Small intestine (tissue), 7 donors: Measurements from ENCODE around the gene DNMT1. TPM values are rescaled to one million over a fixed set of nuclear protein-coding genes. Genes with fewer than 3 reads are reported as not detected.
A peak's percentile ranks its signal among the peaks of the same experiment; 100 is the strongest.
"Not testable (repeated sequence)": the region's sequence is repeated elsewhere in the genome, so short reads cannot be mapped to it uniquely, and the experiment has no call there.

Source experiments
- DNase-seq, 2 donors: peaks; one replicate each; pipeline versions ENCODE4 v3.0.0 to v3.0.0-alpha.2; 2013
- FAIRE-seq: peaks from 2 replicates; lab custom pipeline; 2012; peaks lifted over from hg19 to GRCh38; lab: Jason Lieb, UNC
- H3K27ac ChIP-seq, 3 donors: one replicate each; pipeline ENCODE4 v1.5.1; 2013; ENCODE audit warnings: low read length in 2 of 3, mild to moderate bottlenecking in 2 of 3, control low read depth in 1 of 3, inconsistent platforms in 1 of 3, low read depth in 1 of 3, moderate library complexity in 1 of 3
- H3K27me3 ChIP-seq, 3 donors: one replicate each; pipeline ENCODE4 v1.6.1; 2013; ENCODE audit warnings: low read length in 3 of 3, inconsistent platforms in 1 of 3; ENCODE audit not compliant: control insufficient read depth in 3 of 3, insufficient read depth in 3 of 3
- H3K36me3 ChIP-seq, 3 donors: one replicate each; pipeline ENCODE4 v1.6.1; 2013; ENCODE audit warnings: low read length in 3 of 3, inconsistent platforms in 1 of 3, low read depth in 1 of 3, mild to moderate bottlenecking in 1 of 3, moderate library complexity in 1 of 3; ENCODE audit not compliant: control insufficient read depth in 3 of 3, insufficient read depth in 2 of 3
- H3K4me1 ChIP-seq, 3 donors: one replicate each; pipeline ENCODE4 v1.6.1; 2013; ENCODE audit warnings: low read length in 2 of 3, inconsistent platforms in 1 of 3, low read depth in 1 of 3, mild to moderate bottlenecking in 1 of 3, moderate library complexity in 1 of 3; ENCODE audit not compliant: control insufficient read depth in 3 of 3, insufficient read depth in 2 of 3
- H3K4me3 ChIP-seq, 3 donors: one replicate each; pipeline ENCODE4 v1.5.1; 2013; ENCODE audit warnings: low read length in 3 of 3, control low read depth in 1 of 3, inconsistent platforms in 1 of 3, low read depth in 1 of 3, mild to moderate bottlenecking in 1 of 3, moderate library complexity in 1 of 3
- H3K9me3 ChIP-seq, 2 donors: one replicate each; pipeline ENCODE4 v1.6.1; 2013; ENCODE audit warnings: low read depth in 1 of 2, low read length in 1 of 2; ENCODE audit not compliant: control insufficient read depth in 2 of 2, insufficient read depth in 1 of 2
- WGBS, 3 donors: extraction: QIAGEN DNeasy Blood & Tissue Kit; methylation state at CpG; one replicate each; pipeline ENCODE4 v1.1.7; 2013; 5-methylcytosine and 5-hydroxymethylcytosine counted together
- polyA plus RNA-seq, 4 donors: library from polyadenylated mRNA; stranded (reverse) in 3 of 4; unstranded in 1 of 4; fragments of 200-250 nt in 3 of 4; fragments of 120-200 nt in 1 of 4; gene quantifications; one replicate each; pipeline versions ENCODE4 v1.2.1 to v1.2.3, GENCODE V29; 2013
- donor health status: healthy with polysubstance abuse.
- donor health status: control.
- donor health status: control.
- donor health status: Bipolar disorder and iron deficiency.
- donor health status: healthy.

Gene DNMT1
- polyA plus RNA-seq, 4 donors = 10.0 to 44.8 (median 22.9) TPM

- not testable (repeated sequence) for H3K27ac ChIP-seq
- 37 to 42% (median 39%) methylated on average over 11 of the region's 11 CpGs for WGBS, 3 donors
These were observed 4.3 kb upstream of the DNMT1 start for GRCh38 chr19:10198889-10199644.

GRCh38 chr19:10195199-10195519 is 406 bp upstream of the DNMT1 start:
- DNase-seq = no peak
- Histone ChIP-seq H3K4me1 (peaks cover 0 to 5% (median 3%) of the 10 kb centered on the region in 3 donors), H3K4me3 (peak overlapping the region; percentile 79 to 89 (median 84)), H3K27me3 (no peaks in the 10 kb centered on the region), H3K27ac (peak overlapping the region in 1 of 3 donors; percentile 91), H3K36me3 (peaks cover 0 to 12% (median 0%) of the 10 kb centered on the region in 3 donors), H3K9me3 (no peaks in the 10 kb centered on the region)
- 10 to 21% (median 20%) methylated on average over 6 of the region's 6 CpGs for WGBS, 3 donors
- FAIRE-seq = no peak

More at GRCh38 chr19:10198889-10199644, 4.3 kb upstream of the DNMT1 start:
- H3K36me3 ChIP-seq, H3K9me3 ChIP-seq, H3K4me3 ChIP-seq, H3K27me3 ChIP-seq, H3K4me1 ChIP-seq, FAIRE-seq: not testable (repeated sequence)
- peak; percentile 11 to 21 for DNase-seq

- FAIRE-seq = no peak
- H3K36me3 ChIP-seq = peaks cover 0 to 19% (median 0%) of the 10 kb centered on the region in 3 donors
- H3K27me3 ChIP-seq = no peaks in the 10 kb centered on the region
- H3K27ac ChIP-seq = peak overlapping the region; percentile 56 to 91 (median 65)
- peak overlapping the region; percentile 79 to 89 (median 84) for H3K4me3 ChIP-seq
- no peak for DNase-seq
- no peaks in the 10 kb centered on the region for H3K9me3 ChIP-seq
- WGBS, 3 donors = 0 to 1% (median 1%) methylated on average over 26 to 30 of the region's 30 CpGs
- H3K4me1 ChIP-seq = peaks cover 0 to 5% (median 3%) of the 10 kb centered on the region in 3 donors
These were observed 808 bp downstream of the DNMT1 start for GRCh38 chr19:10193790-10194499.

GRCh38 chr19:10192922-10193321 is 1.8 kb downstream of the DNMT1 start:
- 86 to 93% (median 89%) methylated on average over 6 of the region's 6 CpGs for WGBS, 3 donors
- Histone ChIP-seq H3K36me3 (peaks cover 0 to 20% (median 0%) of the 10 kb centered on the region in 3 donors), H3K4me1 (peaks cover 0 to 5% (median 3%) of the 10 kb centered on the region in 3 donors), H3K27me3 (no peaks in the 10 kb centered on the region), H3K27ac (no peak overlapping the region), H3K9me3 (no peaks in the 10 kb centered on the region), H3K4me3 (no peak overlapping the region)
- DNase-seq (no peak), FAIRE-seq (no peak)

GRCh38 chr19:10191347-10191746 is 3.4 kb downstream of the DNMT1 start:
- no peak for FAIRE-seq
- Histone ChIP-seq H3K4me3 (no peak overlapping the region), H3K4me1 (peaks cover 0 to 5% (median 3%) of the 10 kb centered on the region in 3 donors)

GRCh38 chr19:10190026-10190425 is 4.7 kb downstream of the DNMT1 start:
- Histone ChIP-seq H3K9me3 (no peaks in the 10 kb centered on the region), H3K4me3 (no peak overlapping the region), H3K27me3 (no peaks in the 10 kb centered on the region), H3K4me1 (peaks cover 0 to 5% (median 3%) of the 10 kb centered on the region in 3 donors), H3K36me3 (peaks cover 0 to 41% (median 0%) of the 10 kb centered on the region in 3 donors), H3K27ac (no peak overlapping the region)
- DNase-seq = no peak
- 90 to 97% (median 97%) methylated on average over 5 of the region's 5 CpGs for WGBS, 3 donors
- no peak for FAIRE-seq

More at GRCh38 chr19:10191347-10191746, 3.4 kb downstream of the DNMT1 start:
- Histone ChIP-seq H3K36me3 (peaks cover 0 to 31% (median 0%) of the 10 kb centered on the region in 3 donors), H3K9me3 (no peaks in the 10 kb centered on the region), H3K27ac (no peak overlapping the region), H3K27me3 (no peaks in the 10 kb centered on the region)
- DNase-seq = no peak
- WGBS, 3 donors = 81 to 93% (median 87%) methylated on average over 2 of the region's 2 CpGs

- H3K4me3 ChIP-seq = no peak overlapping the region
- no peaks in the 10 kb centered on the region for H3K9me3 ChIP-seq
- no peak for FAIRE-seq
- H3K27ac ChIP-seq = no peak overlapping the region
- no peak for DNase-seq
- H3K27me3 ChIP-seq = no peaks in the 10 kb centered on the region
- H3K36me3 ChIP-seq = peaks cover 0 to 44% (median 0%) of the 10 kb centered on the region in 3 donors
- 61 to 71% (median 69%) methylated on average over 5 of the region's 5 CpGs for WGBS, 3 donors
- H3K4me1 ChIP-seq = peaks cover 0 to 5% (median 3%) of the 10 kb centered on the region in 3 donors
These were observed 5.1 kb downstream of the DNMT1 start for GRCh38 chr19:10189616-10190015.

GRCh38 chr19:10187315-10187714 is 7.4 kb downstream of the DNMT1 start:
- no peak for FAIRE-seq
- 88 to 92% (median 91%) methylated on average over 11 of the region's 11 CpGs for WGBS, 3 donors
- no peak overlapping the region for H3K4me3 ChIP-seq
- H3K36me3 ChIP-seq = peaks cover 0 to 55% (median 0%) of the 10 kb centered on the region in 3 donors
- no peak overlapping the region for H3K27ac ChIP-seq
- DNase-seq = no peak
- H3K9me3 ChIP-seq = no peaks in the 10 kb centered on the region
- H3K27me3 ChIP-seq = no peaks in the 10 kb centered on the region
- no peaks in the 10 kb centered on the region for H3K4me1 ChIP-seq
